Measurements from ENCODE around the gene PYDC2. TPM values are rescaled to one million over a fixed set of nuclear protein-coding genes. Genes with fewer than 3 reads are reported as not detected.

Gene PYDC2
- total RNA-seq, 2 experiments from 2014 or later: not detected

DNA sequence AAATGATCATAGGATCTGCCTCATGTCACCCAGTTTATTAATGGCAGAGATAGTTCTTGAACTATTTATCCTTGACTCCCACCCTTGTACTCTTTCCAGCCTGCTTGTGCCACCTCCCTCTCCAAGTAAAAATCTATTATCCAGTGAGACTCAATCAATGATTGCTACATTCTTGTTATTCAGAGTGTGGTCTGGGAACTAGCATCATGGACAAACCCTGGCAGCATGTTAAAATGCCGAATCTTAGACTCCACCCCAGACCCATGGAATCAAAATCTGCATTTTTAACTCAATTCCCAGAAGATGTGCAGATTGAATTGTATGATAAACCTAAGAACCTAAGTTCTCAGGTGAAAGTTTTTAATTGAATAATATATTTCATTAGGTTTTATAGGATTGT, 34.7 kb upstream of the PYDC2 start:
- intact Hi-C loops (cut with DNase I, micrococcal nuclease): no loop called here
- Mint-ChIP-seq H3K4me3 (no peak overlapping the region), H3K36me3 (ENCODE audit: low read depth) (no peaks in the 10 kb centered on the region), H3K27me3 (peaks cover 13% of the 10 kb centered on the region), H3K4me1 (ENCODE audit: low read depth) (no peaks in the 10 kb centered on the region), H3K27ac (no peak overlapping the region), H3K9me3 (no peaks in the 10 kb centered on the region)
- TF ChIP-seq CTCF (IDR thresholded peaks at IDR 0.05): no peak
- Histone ChIP-seq H3K27ac (ENCODE audit: low read depth in 1 of 2, low read length in 2 of 2) (no peak overlapping the region), H3K4me3 (ENCODE audit: low read length) (no peak overlapping the region), H3K9me3 (ENCODE audit: control insufficient read depth in 1 of 2, insufficient read depth in 1 of 2, low read length in 2 of 2) (no peaks in the 10 kb centered on the region), H3K4me1 (ENCODE audit: insufficient read depth, low read length) (no peaks in the 10 kb centered on the region), H3K36me3 (ENCODE audit: insufficient read depth, low read length) (no peaks in the 10 kb centered on the region), H3K27me3 (ENCODE audit: control insufficient read depth in 1 of 2, insufficient read depth in 2 of 2, low read length in 2 of 2) (no peaks in the 10 kb centered on the region)
- ATAC-seq (ENCODE audit: poor library complexity) (no peak), DNase-seq (no peak)
- POLR2A ChIA-PET: no interaction called here
- CTCF ChIA-PET: no interaction called here

- peaks cover 10% of the 10 kb centered on the region for H3K27me3 Mint-ChIP-seq
- H3K36me3 Mint-ChIP-seq (ENCODE audit: low read depth): no peaks in the 10 kb centered on the region
- no peak for ATAC-seq (ENCODE audit: poor library complexity)
- no peaks in the 10 kb centered on the region for H3K4me1 Mint-ChIP-seq (ENCODE audit: low read depth)
- intact Hi-C loops (cut with DNase I, micrococcal nuclease): no loop called here
- Histone ChIP-seq H3K4me1 (ENCODE audit: insufficient read depth, low read length) (no peaks in the 10 kb centered on the region), H3K36me3 (ENCODE audit: insufficient read depth, low read length) (no peaks in the 10 kb centered on the region), H3K27me3 (ENCODE audit: control insufficient read depth in 1 of 2, insufficient read depth in 2 of 2, low read length in 2 of 2) (no peaks in the 10 kb centered on the region), H3K4me3 (ENCODE audit: low read length) (no peak overlapping the region), H3K9me3 (ENCODE audit: control insufficient read depth in 1 of 2, insufficient read depth in 1 of 2, low read length in 2 of 2) (no peaks in the 10 kb centered on the region), H3K27ac (ENCODE audit: low read depth in 1 of 2, low read length in 2 of 2) (no peak overlapping the region)
- no peak for DNase-seq
- no peaks in the 10 kb centered on the region for H3K9me3 Mint-ChIP-seq
- ChIA-PET POLR2A (no interaction called here), CTCF (no interaction called here)
- no peak overlapping the region for H3K4me3 Mint-ChIP-seq
- TF ChIP-seq CTCF (IDR thresholded peaks at IDR 0.05): no peak
- H3K27ac Mint-ChIP-seq: no peak overlapping the region
Measured at GRCh38 chr3:191428177-191428576, 32.8 kb upstream of the PYDC2 start.

GRCh38 chr3:191430103-191430502, 30.9 kb upstream of the PYDC2 start:
- H3K9me3 ChIP-seq (ENCODE audit: control insufficient read depth in 1 of 2, insufficient read depth in 1 of 2, low read length in 2 of 2): no peaks in the 10 kb centered on the region
- H3K9me3 Mint-ChIP-seq: no peaks in the 10 kb centered on the region
- H3K4me1 ChIP-seq (ENCODE audit: insufficient read depth, low read length): no peaks in the 10 kb centered on the region
- ChIA-PET POLR2A (no interaction called here), CTCF (no interaction called here)
- H3K27ac ChIP-seq (ENCODE audit: low read depth in 1 of 2, low read length in 2 of 2): no peak overlapping the region
- no peaks in the 10 kb centered on the region for H3K36me3 Mint-ChIP-seq (ENCODE audit: low read depth)
- no peaks in the 10 kb centered on the region for H3K4me1 Mint-ChIP-seq (ENCODE audit: low read depth)
- H3K27me3 ChIP-seq (ENCODE audit: control insufficient read depth in 1 of 2, insufficient read depth in 2 of 2, low read length in 2 of 2): no peaks in the 10 kb centered on the region
- no peak overlapping the region for H3K4me3 Mint-ChIP-seq
- TF ChIP-seq CTCF (IDR thresholded peaks at IDR 0.05): no peak
- H3K36me3 ChIP-seq (ENCODE audit: insufficient read depth, low read length): no peaks in the 10 kb centered on the region
- intact Hi-C loops (cut with DNase I, micrococcal nuclease): no loop called here
- no peak overlapping the region for H3K27ac Mint-ChIP-seq
- no peak for DNase-seq
- H3K4me3 ChIP-seq (ENCODE audit: low read length): no peak overlapping the region
- no peak for ATAC-seq (ENCODE audit: poor library complexity)
- H3K27me3 Mint-ChIP-seq: peaks cover 5% of the 10 kb centered on the region
